ENCODE measurements around the gene RNU6-8. TPM values are rescaled to one million over a fixed set of nuclear protein-coding genes. Genes with fewer than 3 reads are reported as not detected.

The RNU6-8 gene
- polyA plus RNA-seq, 3 donors: not detected

- DNase-seq (ENCODE audit: low read depth in 3 of 3, low spot score in 2 of 3): no peak
These were observed 2.9 kb upstream of the RNU6-8 start for GRCh38 chr14:32205984-32206383.

- no peak for DNase-seq (ENCODE audit: low read depth in 3 of 3, low spot score in 2 of 3)
These were observed 2.5 kb upstream of the RNU6-8 start for GRCh38 chr14:32205554-32205953.

GRCh38 chr14:32203928-32204357 lies 874 bp upstream of the RNU6-8 start:
- peak in 2 of 3 donors; percentile 16 to 25 for DNase-seq (ENCODE audit: low read depth in 3 of 3, low spot score in 2 of 3)

GRCh38 chr14:32202491-32202997 lies 525 bp downstream of the RNU6-8 start:
- DNase-seq (ENCODE audit: low read depth in 3 of 3, low spot score in 2 of 3): peak; percentile 26 to 63 (median 32)

GRCh38 chr14:32201816-32202490 lies 1.1 kb downstream of the RNU6-8 start, which contains the start of gene RNU6-7:
RNU6-7 (plus strand) TSS chr14:32202045.
- DNase-seq (ENCODE audit: low read depth in 3 of 3, low spot score in 2 of 3): peak; percentile 61 to 79 (median 77)

- DNase-seq (ENCODE audit: low read depth in 3 of 3, low spot score in 2 of 3): peak; percentile 54 to 72 (median 67)
These were observed 1.8 kb downstream of the RNU6-8 start for GRCh38 chr14:32201193-32201815.

- no peak for DNase-seq (ENCODE audit: low read depth in 3 of 3, low spot score in 2 of 3)
These were observed 2.5 kb downstream of the RNU6-8 start for GRCh38 chr14:32200368-32201192.

- DNase-seq (ENCODE audit: low read depth in 3 of 3, low spot score in 2 of 3): no peak
These were observed 5.2 kb downstream of the RNU6-8 start for GRCh38 chr14:32197919-32198318.

GRCh38 chr14:32195636-32196035 lies 7.4 kb downstream of the RNU6-8 start:
- DNase-seq (ENCODE audit: low read depth in 3 of 3, low spot score in 2 of 3): no peak

- no peak for DNase-seq (ENCODE audit: low read depth in 3 of 3, low spot score in 2 of 3)
These were observed 9.5 kb downstream of the RNU6-8 start for GRCh38 chr14:32193532-32193931.

- DNase-seq (ENCODE audit: low read depth in 3 of 3, low spot score in 2 of 3): no peak
These were observed 10.2 kb downstream of the RNU6-8 start for GRCh38 chr14:32192712-32193373.

- no peak for DNase-seq (ENCODE audit: low read depth in 3 of 3, low spot score in 2 of 3)
These were observed 12.4 kb downstream of the RNU6-8 start for GRCh38 chr14:32190673-32191072.

GRCh38 chr14:32189811-32190210 lies 13.3 kb downstream of the RNU6-8 start:
- DNase-seq (ENCODE audit: low read depth in 3 of 3, low spot score in 2 of 3): no peak

GRCh38 chr14:32186248-32186647 lies 16.8 kb downstream of the RNU6-8 start:
- no peak for DNase-seq (ENCODE audit: low read depth in 3 of 3, low spot score in 2 of 3)

GRCh38 chr14:32185097-32185496 lies 18.0 kb downstream of the RNU6-8 start:
- no peak for DNase-seq (ENCODE audit: low read depth in 3 of 3, low spot score in 2 of 3)

GRCh38 chr14:32183151-32184058 lies 19.7 kb downstream of the RNU6-8 start:
- DNase-seq (ENCODE audit: low read depth in 3 of 3, low spot score in 2 of 3): peak in 2 of 3 donors; percentile 1 to 7

GRCh38 chr14:32171469-32171868 lies 31.6 kb downstream of the RNU6-8 start:
- DNase-seq (ENCODE audit: low read depth in 3 of 3, low spot score in 2 of 3): no peak

- DNase-seq (ENCODE audit: low read depth in 3 of 3, low spot score in 2 of 3): no peak
These were observed 33.9 kb downstream of the RNU6-8 start for GRCh38 chr14:32169191-32169590.

GRCh38 chr14:32167907-32168306 lies 35.2 kb downstream of the RNU6-8 start:
- no peak for DNase-seq (ENCODE audit: low read depth in 3 of 3, low spot score in 2 of 3)

GRCh38 chr14:32166924-32167323 lies 36.1 kb downstream of the RNU6-8 start:
- DNase-seq (ENCODE audit: low read depth in 3 of 3, low spot score in 2 of 3): no peak
